Raji (cell line): ENCODE results near the gene CARM1.

Experiments
- POLR2A ChIP-seq: IDR thresholded peaks from 2 replicates; pipeline ENCODE4 v1.6.1; 2011; ENCODE audit warnings: low read depth, low read length, control low read depth; ENCODE audit not compliant: insufficient read depth

CARM1 gene

GRCh38 chr19:10962863-10963262 is 91.5 kb downstream of the CARM1 start:
- TF ChIP-seq POLR2A, result no peak

GRCh38 chr19:10963865-10964264 is 92.5 kb downstream of the CARM1 start:
- no peak for TF ChIP-seq POLR2A

- TF ChIP-seq POLR2A, result no peak
These were observed 93.5 kb downstream of the CARM1 start for GRCh38 chr19:10964903-10965302.

GRCh38 chr19:10965398-10965797 is 94.0 kb downstream of the CARM1 start:
- TF ChIP-seq POLR2A, result no peak

GRCh38 chr19:10966809-10967208 is 95.5 kb downstream of the CARM1 start:
- no peak for TF ChIP-seq POLR2A

GRCh38 chr19:10968527-10969135 is 97.3 kb downstream of the CARM1 start:
- no peak; the same call in 1 of the 2 replicates for TF ChIP-seq POLR2A

- no peak for TF ChIP-seq POLR2A
These were observed 99.9 kb downstream of the CARM1 start for GRCh38 chr19:10971107-10971726.
